ENCODE results near the gene MSH3. TPM values are rescaled to one million over a fixed set of nuclear protein-coding genes. Genes with fewer than 3 reads are reported as not detected.

The MSH3 gene
- 1 to 10 TPM; 6.8 to 9.9 TPM for total RNA-seq

GRCh38 chr5:80654391-80655230, at the start of gene MSH3, which contains the start of gene DHFR:
MSH3 (plus strand) TSS chr5:80654652; CDS start chr5:80654728, 76 bp downstream.
DHFR (minus strand) TSS chr5:80654983; CDS start chr5:80654489, 494 bp downstream.
- Histone ChIP-seq H3K4me3 (peak within 1 kb of the TSS; percentile 94 to 99), H3K9me3 (no peaks in the 10 kb centered on the region), H3K27ac (peak within 1 kb of the TSS; percentile 93 to 99), H3K27me3 (no peaks in the 10 kb centered on the region), H3K36me3 (peaks cover 13% of the 10 kb centered on the region), H3K4me1 (peaks cover 0 to 18% of the 10 kb centered on the region in 2 donors)
- peak in 1 of 2 donors; percentile 52 for TF ChIP-seq CTCF (IDR thresholded peaks at IDR 0.05)
- DNase-seq (ENCODE audit: low spot score): peak; percentile 76

- no peak overlapping the region for H3K27ac ChIP-seq
- DNase-seq (ENCODE audit: low spot score): no peak
- H3K9me3 ChIP-seq: peaks cover 2 to 8% of the 10 kb centered on the region in 2 donors
- no peaks in the 10 kb centered on the region for H3K36me3 ChIP-seq
- TF ChIP-seq CTCF (IDR thresholded peaks at IDR 0.05): no peak
- no peaks in the 10 kb centered on the region for H3K27me3 ChIP-seq
- no peak overlapping the region for H3K4me3 ChIP-seq
- no peaks in the 10 kb centered on the region for H3K4me1 ChIP-seq
Observed at GRCh38 chr5:80607343-80607742, 47.1 kb upstream of the MSH3 start.

- no peaks in the 10 kb centered on the region for H3K4me1 ChIP-seq
- peaks cover 2 to 8% of the 10 kb centered on the region in 2 donors for H3K9me3 ChIP-seq
- H3K27me3 ChIP-seq: no peaks in the 10 kb centered on the region
- no peak overlapping the region for H3K27ac ChIP-seq
- TF ChIP-seq CTCF (IDR thresholded peaks at IDR 0.05): no peak
- H3K36me3 ChIP-seq: no peaks in the 10 kb centered on the region
- no peak for DNase-seq (ENCODE audit: low spot score)
- H3K4me3 ChIP-seq: no peak overlapping the region
Observed at GRCh38 chr5:80607832-80608231, 46.6 kb upstream of the MSH3 start.

- Histone ChIP-seq H3K4me1 (no peaks in the 10 kb centered on the region), H3K27ac (no peak overlapping the region)
Observed at GRCh38 chr5:80608731-80609130, 45.7 kb upstream of the MSH3 start.

GRCh38 chr5:80609692-80610091, 44.8 kb upstream of the MSH3 start:
- TF ChIP-seq CTCF (IDR thresholded peaks at IDR 0.05): no peak
- no peak overlapping the region for H3K4me3 ChIP-seq
- H3K4me1 ChIP-seq: no peaks in the 10 kb centered on the region
- peaks cover 2 to 8% of the 10 kb centered on the region in 2 donors for H3K9me3 ChIP-seq
- DNase-seq (ENCODE audit: low spot score): no peak
- no peak overlapping the region for H3K27ac ChIP-seq
- H3K36me3 ChIP-seq: no peaks in the 10 kb centered on the region
- no peaks in the 10 kb centered on the region for H3K27me3 ChIP-seq

More at GRCh38 chr5:80608731-80609130, 45.7 kb upstream of the MSH3 start:
- TF ChIP-seq CTCF (IDR thresholded peaks at IDR 0.05): no peak
- no peak for DNase-seq (ENCODE audit: low spot score)
- H3K36me3 ChIP-seq: no peaks in the 10 kb centered on the region
- no peak overlapping the region for H3K4me3 ChIP-seq
- no peaks in the 10 kb centered on the region for H3K27me3 ChIP-seq
- H3K9me3 ChIP-seq: peaks cover 2 to 8% of the 10 kb centered on the region in 2 donors

Measured in right atrium auricular region (tissue), 2 donors.